Psoas muscle (tissue), 8 donors: ENCODE data around the gene HYAL1. TPM values are rescaled to one million over a fixed set of nuclear protein-coding genes. Genes with fewer than 3 reads are reported as not detected.

Source experiments
- ATAC-seq, 4 donors: fragments of 200-7000 bp; cut with Tn5 transposase; one replicate each; pipeline ENCODE4 v1.9.1; 2020; ENCODE audit warnings: moderate library complexity in 3 of 4, mild to moderate bottlenecking in 2 of 4
- DNase-seq, 2 donors: peaks; one replicate each; pipeline ENCODE4 v3.0.0-alpha.2; 2020
- H3K27ac ChIP-seq: fragments of 200-600 bp; one replicate; pipeline ENCODE4 v1.8.0; 2022
- H3K27me3 ChIP-seq, 3 donors: fragments of 200-600 bp in 1 of 3; one replicate each; pipeline versions ENCODE4 v1.6.1 to v1.8.0; 2013 to 2022; ENCODE audit warnings: low read length in 2 of 3, mild to moderate bottlenecking in 2 of 3, moderate library complexity in 1 of 3; ENCODE audit not compliant: insufficient read depth in 3 of 3
- H3K36me3 ChIP-seq, 2 donors: fragments of 200-600 bp in 1 of 2; one replicate each; pipeline versions ENCODE4 v1.6.1 to v1.8.0; 2013 to 2022; ENCODE audit warnings: low read depth in 1 of 2, mild to moderate bottlenecking in 1 of 2, moderate library complexity in 1 of 2; ENCODE audit not compliant: insufficient read depth in 1 of 2
- H3K4me1 ChIP-seq: fragments of 200-600 bp; one replicate; pipeline ENCODE4 v1.8.0; 2022
- H3K4me3 ChIP-seq: fragments of 200-600 bp; one replicate; pipeline ENCODE4 v1.8.0; 2022; ENCODE audit warnings: mild to moderate bottlenecking
- H3K9me3 ChIP-seq: fragments of 200-600 bp; one replicate; pipeline ENCODE4 v1.8.0; 2022
- CTCF ChIP-seq: fragments of 200-600 bp; IDR thresholded peaks from one replicate; pipeline ENCODE4 v1.8.0; 2022; ENCODE audit warnings: antibody characterized with exemption
- WGBS, 3 donors: extraction: QIAGEN DNeasy Blood & Tissue Kit; methylation state at CpG; one replicate each; pipeline versions ENCODE4 v1.1.6 to v1.1.7; 2013; 5-methylcytosine and 5-hydroxymethylcytosine counted together
- intact Hi-C, 2 donors: fragments of 100-400 bp; cut with DNase I; formaldehyde crosslinking; loops; one replicate each; pipeline versions ENCODE4 v1.11.0 to v1.14.2; 2022
- polyA plus RNA-seq, 3 donors: library from polyadenylated mRNA; stranded (reverse); fragments of 200-250 nt; gene quantifications; one replicate each; pipeline ENCODE4 v1.2.3, GENCODE V29; 2013
- total RNA-seq, 4 donors: library from RNA; stranded (reverse); fragmentation: NEBNext Ultra II Directional in 2 of 4; extraction: Animal tissue kit (Norgen Biotek cat#: 25700) in 2 of 4; gene quantifications; one replicate each; pipeline versions ENCODE4 v1.2.1 to v1.2.4, GENCODE V29; 2021 to 2023
- donor health status: healthy with polysubstance abuse.
- donor health status: DM: no; HTN: no; CAD: no; lungs with moderate emphysema.
- donor health status: Bipolar disorder and iron deficiency.
- donor health status: healthy.
- donor health status: DM: yes; HTN: yes; CAD: no.
- donor health status: DM: no; HTN: no; CAD: no.
- donor health status: DM: no; HTN: no; CAD: no.
- donor health status: DM: yes; HTN: yes; CAD: no.

Gene HYAL1
- total and polyA plus RNA-seq, 7 donors = 8.5 to 20.8 (median 13.8) TPM

- H3K27ac ChIP-seq = peak overlapping the region; percentile 88
- peak overlapping the region; percentile 76 for H3K4me3 ChIP-seq
- TF ChIP-seq CTCF = no peak
- no peak for ATAC-seq
- no peaks in the 10 kb centered on the region for H3K27me3 ChIP-seq
- peaks cover 0 to 6% of the 10 kb centered on the region in 2 donors for H3K36me3 ChIP-seq
- H3K9me3 ChIP-seq = no peaks in the 10 kb centered on the region
- peaks cover 29% of the 10 kb centered on the region for H3K4me1 ChIP-seq
- 0 to 1% (median 0%) methylated on average over 12 of the region's 12 CpGs for WGBS, 3 donors
- no peak for DNase-seq
- intact Hi-C loops = no loop called here
Measured at GRCh38 chr3:50299638-50299928, 3.8 kb downstream of the HYAL1 start.

- Histone ChIP-seq H3K4me3 (peak within 1 kb of the TSS; percentile 76), H3K27me3 (no peaks in the 10 kb centered on the region), H3K4me1 (peaks cover 29% of the 10 kb centered on the region), H3K9me3 (no peaks in the 10 kb centered on the region), H3K36me3 (peaks cover 0 to 6% of the 10 kb centered on the region in 2 donors), H3K27ac (peak within 1 kb of the TSS; percentile 88)
- peak; percentile 99 to 100 for DNase-seq
- WGBS, 3 donors = 0 to 1% (median 1%) methylated on average over 46 to 61 of the region's 61 CpGs
- intact Hi-C loops = no loop called here
- TF ChIP-seq CTCF = peak; percentile 43
- ATAC-seq = peak; percentile 89 to 91 (median 89)
Measured at GRCh38 chr3:50298836-50299637, 4.3 kb downstream of the HYAL1 start, which contains the start of the genes HYAL3 and NAA80. HYAL3 (minus strand) TSS chr3:50299405; CDS start chr3:50295602, 3,803 bp downstream. NAA80 (minus strand) TSS chr3:50299405; CDS start chr3:50297463, 1,942 bp downstream.

- 45 to 48% (median 46%) methylated on average over 9 of the region's 9 CpGs for WGBS, 3 donors
- ATAC-seq = no peak
- DNase-seq = peak in 1 of 2 donors; percentile 61
- H3K36me3 ChIP-seq = peaks cover 0 to 6% of the 10 kb centered on the region in 2 donors
- intact Hi-C loops = no loop called here
- H3K27ac ChIP-seq = peak overlapping the region; percentile 87
- no peak for TF ChIP-seq CTCF
- no peaks in the 10 kb centered on the region for H3K27me3 ChIP-seq
- H3K4me1 ChIP-seq = peaks cover 31% of the 10 kb centered on the region
- H3K9me3 ChIP-seq = no peaks in the 10 kb centered on the region
- H3K4me3 ChIP-seq = peak overlapping the region; percentile 76
Measured at GRCh38 chr3:50297896-50298725, 5.3 kb downstream of the HYAL1 start.

GRCh38 chr3:50297384-50297775 lies 6.0 kb downstream of the HYAL1 start:
- Histone ChIP-seq H3K4me1 (peaks cover 36% of the 10 kb centered on the region), H3K27ac (no peak overlapping the region), H3K9me3 (no peaks in the 10 kb centered on the region), H3K27me3 (no peaks in the 10 kb centered on the region), H3K36me3 (peaks cover 0 to 6% of the 10 kb centered on the region in 2 donors), H3K4me3 (no peak overlapping the region)
- ATAC-seq = no peak
- DNase-seq = no peak
- intact Hi-C loops = no loop called here
- no peak for TF ChIP-seq CTCF
- 87 to 100% (median 96%) methylated on average over 2 of the region's 2 CpGs for WGBS, 3 donors
